Measurements from ENCODE around the gene ULK2.

DNA sequence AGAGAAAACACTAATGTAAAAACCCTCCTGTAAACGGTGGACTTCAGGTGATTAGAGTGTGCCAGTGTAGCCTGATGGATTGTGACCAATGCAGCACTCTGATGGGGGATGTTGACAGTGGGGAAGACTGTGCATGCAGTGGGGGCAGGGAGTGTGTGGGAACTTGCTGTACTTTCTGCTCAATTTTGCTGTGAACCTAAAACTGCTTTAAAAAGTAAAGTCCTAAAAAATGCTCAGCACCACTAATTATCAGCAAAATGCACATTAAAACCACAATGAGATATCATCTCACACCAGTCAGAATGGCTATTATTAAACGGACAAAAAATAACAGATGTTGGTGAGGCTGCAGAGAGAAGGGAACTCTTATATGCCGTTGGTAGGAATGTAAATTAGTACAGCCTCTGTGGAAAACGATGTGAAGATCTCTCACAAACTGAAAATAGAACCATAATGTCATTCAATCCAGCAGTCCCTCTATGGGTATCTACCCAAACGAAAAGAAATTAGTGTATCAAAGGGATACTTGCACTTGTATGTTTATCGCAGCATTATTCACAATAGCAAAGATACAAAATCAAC is 9.7 kb upstream of the ULK2 start:
- TF ChIP-seq, protein P1, sequence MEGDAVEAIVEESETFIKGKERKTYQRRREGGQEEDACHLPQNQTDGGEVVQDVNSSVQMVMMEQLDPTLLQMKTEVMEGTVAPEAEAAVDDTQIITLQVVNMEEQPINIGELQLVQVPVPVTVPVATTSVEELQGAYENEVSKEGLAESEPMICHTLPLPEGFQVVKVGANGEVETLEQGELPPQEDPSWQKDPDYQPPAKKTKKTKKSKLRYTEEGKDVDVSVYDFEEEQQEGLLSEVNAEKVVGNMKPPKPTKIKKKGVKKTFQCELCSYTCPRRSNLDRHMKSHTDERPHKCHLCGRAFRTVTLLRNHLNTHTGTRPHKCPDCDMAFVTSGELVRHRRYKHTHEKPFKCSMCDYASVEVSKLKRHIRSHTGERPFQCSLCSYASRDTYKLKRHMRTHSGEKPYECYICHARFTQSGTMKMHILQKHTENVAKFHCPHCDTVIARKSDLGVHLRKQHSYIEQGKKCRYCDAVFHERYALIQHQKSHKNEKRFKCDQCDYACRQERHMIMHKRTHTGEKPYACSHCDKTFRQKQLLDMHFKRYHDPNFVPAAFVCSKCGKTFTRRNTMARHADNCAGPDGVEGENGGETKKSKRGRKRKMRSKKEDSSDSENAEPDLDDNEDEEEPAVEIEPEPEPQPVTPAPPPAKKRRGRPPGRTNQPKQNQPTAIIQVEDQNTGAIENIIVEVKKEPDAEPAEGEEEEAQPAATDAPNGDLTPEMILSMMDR (IDR thresholded peaks at IDR 0.05): no peak
- TF ChIP-seq POLR2A (IDR thresholded peaks at IDR 0.05): no peak

Data from heart left ventricle (tissue), 13 donors.